Ovary (tissue), 3 donors: ENCODE data around the gene CFAP69.

ENCODE experiments used
- EP300 ChIP-seq: sonication (generic); formaldehyde crosslinking; IDR thresholded peaks from one replicate; pipeline ENCODE4 v1.6.1; 2017; ENCODE audit warnings: antibody characterized with exemption
- POLR2A ChIP-seq: fragments of 450-650 bp; IDR thresholded peaks from one replicate; pipeline ENCODE4 v1.6.1; 2017; ENCODE audit warnings: antibody characterized with exemption, mild to moderate bottlenecking, moderate library complexity
- TF ChIP-seq, protein P1 (sequence below), 3 donors: fragments of 450-650 bp in 2 of 3; fragments of 200-600 bp in 1 of 3; IDR thresholded peaks; one replicate each; pipeline versions ENCODE4 v1.5.1 to v1.8.0; 2016 to 2022; ENCODE audit warnings: antibody characterized with exemption in 3 of 3, mild to moderate bottlenecking in 1 of 3
- donor health status: DM: no; HTN: no; CAD: no.

DNA sequence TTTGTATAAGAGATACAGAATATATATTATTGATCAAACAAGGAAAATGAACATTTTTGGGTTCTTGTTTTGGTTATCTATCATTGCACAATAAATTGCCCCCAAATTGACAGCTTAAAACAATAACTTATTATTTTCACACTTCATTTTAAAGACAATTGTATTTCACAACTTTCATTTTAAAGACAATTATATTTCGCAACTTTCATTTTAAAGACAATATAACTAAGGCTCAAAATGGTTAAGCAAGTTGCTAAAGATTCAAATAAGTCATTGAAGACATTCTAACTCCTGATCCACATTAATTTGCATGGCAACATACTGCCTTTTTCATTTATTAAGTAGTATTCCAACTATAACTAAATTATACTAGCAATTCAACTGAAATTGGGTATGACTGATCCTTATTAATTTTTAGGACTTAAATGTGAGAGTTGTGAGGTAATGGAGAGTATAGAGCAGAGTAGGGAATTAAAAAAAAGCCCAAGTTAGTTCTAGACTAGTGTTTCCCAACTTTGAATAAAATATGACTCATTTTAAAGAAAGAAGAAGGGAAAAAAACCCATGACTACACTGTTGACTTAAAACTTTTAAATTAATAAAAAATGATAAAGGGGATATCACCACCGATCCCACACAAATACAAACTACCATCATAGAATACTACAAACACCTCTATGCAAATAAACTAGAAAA, 43.3 kb upstream of the CFAP69 start:
- TF ChIP-seq, protein P1, sequence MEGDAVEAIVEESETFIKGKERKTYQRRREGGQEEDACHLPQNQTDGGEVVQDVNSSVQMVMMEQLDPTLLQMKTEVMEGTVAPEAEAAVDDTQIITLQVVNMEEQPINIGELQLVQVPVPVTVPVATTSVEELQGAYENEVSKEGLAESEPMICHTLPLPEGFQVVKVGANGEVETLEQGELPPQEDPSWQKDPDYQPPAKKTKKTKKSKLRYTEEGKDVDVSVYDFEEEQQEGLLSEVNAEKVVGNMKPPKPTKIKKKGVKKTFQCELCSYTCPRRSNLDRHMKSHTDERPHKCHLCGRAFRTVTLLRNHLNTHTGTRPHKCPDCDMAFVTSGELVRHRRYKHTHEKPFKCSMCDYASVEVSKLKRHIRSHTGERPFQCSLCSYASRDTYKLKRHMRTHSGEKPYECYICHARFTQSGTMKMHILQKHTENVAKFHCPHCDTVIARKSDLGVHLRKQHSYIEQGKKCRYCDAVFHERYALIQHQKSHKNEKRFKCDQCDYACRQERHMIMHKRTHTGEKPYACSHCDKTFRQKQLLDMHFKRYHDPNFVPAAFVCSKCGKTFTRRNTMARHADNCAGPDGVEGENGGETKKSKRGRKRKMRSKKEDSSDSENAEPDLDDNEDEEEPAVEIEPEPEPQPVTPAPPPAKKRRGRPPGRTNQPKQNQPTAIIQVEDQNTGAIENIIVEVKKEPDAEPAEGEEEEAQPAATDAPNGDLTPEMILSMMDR (IDR thresholded peaks at IDR 0.05): no peak
- no peak for TF ChIP-seq POLR2A
- TF ChIP-seq EP300: no peak
